Measurements from ENCODE around the gene SRSF10.
"Not testable (repeated sequence)": the region's sequence is repeated elsewhere in the genome, so short reads cannot be mapped to it uniquely, and the experiment has no call there.

Gene SRSF10

GRCh38 chr1:23958040-23958809, 21.9 kb downstream of the SRSF10 start:
- DNase-seq = not testable (repeated sequence)

DNA sequence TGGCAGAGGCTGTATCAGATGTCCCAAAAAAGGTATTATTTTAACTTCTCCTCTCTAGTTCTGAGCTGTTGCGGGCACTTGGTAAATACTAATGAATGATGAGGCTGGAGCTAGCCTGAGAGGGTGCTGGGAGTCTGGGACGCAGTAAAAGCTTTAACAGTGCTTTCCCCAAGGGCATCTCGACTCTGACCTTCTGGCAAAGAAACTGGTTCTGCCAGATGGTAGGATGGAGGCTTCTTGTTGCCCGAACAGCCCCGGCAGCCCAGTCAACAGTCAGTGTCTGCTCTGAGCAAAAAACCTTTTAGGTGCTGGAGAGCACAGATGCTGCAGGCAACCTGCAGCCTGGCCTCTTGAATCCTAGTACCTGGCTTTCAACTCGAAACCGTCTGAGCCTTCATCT, 23.0 kb downstream of the SRSF10 start:
- no peak for DNase-seq

DNA sequence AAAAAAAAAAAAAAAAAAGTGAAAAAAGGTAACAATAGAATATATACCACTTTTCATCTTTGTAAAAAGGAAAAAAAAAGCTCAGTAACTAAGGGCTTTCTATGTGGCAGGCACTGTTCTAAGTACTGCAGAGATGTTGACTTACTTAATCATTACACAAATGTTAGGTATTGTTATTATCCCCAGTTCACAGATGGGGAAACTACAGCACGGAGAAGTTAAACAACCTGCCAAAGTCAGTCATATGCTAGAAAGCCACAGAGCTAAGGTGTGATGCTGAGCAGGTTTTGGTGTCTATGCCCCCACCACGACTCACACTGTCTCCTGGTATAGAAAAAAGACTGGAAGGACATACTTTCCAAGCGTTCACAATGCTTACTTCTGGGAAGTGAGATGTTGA, 27.1 kb downstream of the SRSF10 start:
- no peak for DNase-seq

GRCh38 chr1:23947366-23947765, 32.8 kb downstream of the SRSF10 start:
- DNase-seq = no peak

GRCh38 chr1:23936481-23937176, 43.5 kb downstream of the SRSF10 start:
- DNase-seq = no peak

DNA sequence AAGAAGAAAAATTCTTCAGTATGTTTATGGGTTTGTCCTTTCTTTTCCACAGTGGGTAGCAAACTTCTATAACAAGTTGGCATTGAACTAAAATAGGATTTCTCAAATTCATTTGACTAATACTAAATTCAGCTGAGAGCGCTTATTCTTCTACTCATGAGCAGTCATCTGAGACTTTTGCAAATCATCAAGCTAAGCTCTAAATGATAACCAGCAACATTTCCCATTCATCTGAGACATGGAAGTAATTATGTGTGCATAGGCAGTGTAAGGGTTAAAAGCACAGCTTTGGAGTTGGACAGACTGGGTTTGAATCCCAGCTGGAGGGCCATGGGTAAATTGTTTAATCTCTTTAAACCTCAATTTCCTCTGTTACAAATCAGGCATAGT, 48.6 kb downstream of the SRSF10 start:
- DNase-seq = no peak

DNA sequence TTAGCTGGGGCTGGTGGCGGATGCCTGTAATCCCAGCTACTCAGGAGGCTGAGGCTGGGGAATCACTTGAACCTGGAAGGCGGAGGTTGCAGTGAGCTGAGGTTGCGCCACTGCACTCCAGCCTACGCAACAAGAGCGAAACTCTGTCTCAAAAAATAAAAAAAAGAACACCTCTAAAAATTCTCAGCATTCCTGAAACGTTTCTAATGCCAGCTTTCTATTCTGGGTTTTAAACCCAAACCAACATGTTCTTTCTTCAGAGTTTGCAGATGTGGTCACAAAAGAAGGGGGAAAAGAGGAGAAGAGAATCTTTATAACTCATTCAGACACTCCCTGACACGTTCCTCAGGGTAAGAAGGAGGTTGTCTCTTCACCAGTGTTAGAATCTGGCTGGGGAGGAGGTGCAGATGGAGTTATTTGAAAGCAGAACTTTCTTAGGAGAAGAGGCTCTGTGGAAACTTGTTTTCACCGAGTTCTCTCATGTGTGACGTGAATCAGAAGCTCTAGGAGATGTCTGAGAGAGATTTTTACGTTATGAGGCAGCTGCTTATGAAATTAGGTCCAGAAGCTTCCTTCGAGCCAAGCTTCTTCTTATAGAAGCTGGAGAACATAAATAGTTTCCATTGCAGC, 49.2 kb downstream of the SRSF10 start:
- no peak for DNase-seq

- DNase-seq = no peak
These were observed 49.9 kb downstream of the SRSF10 start for GRCh38 chr1:23930270-23930669.

DNA sequence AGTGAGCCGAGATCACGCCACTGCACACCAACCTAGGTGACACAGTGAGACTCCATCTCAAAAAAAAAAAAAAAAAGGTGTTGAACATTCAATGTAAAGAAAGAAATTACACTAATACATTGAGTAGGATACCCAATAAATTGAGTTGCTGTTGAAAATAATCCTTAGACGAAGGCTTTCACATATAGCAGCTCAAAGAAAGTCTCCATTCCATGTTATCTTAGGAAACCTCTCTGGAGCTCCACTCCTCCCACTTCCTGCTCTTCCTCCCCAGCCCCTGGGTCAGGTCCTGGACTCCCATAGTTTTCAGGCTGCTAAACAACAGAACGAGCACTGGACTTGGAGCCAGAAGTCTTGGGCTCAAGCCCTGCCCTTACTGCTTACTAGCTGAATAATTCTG, 51.3 kb downstream of the SRSF10 start:
- no peak for DNase-seq

- DNase-seq = no peak
These were observed 53.0 kb downstream of the SRSF10 start for GRCh38 chr1:23927097-23927496.

DNA sequence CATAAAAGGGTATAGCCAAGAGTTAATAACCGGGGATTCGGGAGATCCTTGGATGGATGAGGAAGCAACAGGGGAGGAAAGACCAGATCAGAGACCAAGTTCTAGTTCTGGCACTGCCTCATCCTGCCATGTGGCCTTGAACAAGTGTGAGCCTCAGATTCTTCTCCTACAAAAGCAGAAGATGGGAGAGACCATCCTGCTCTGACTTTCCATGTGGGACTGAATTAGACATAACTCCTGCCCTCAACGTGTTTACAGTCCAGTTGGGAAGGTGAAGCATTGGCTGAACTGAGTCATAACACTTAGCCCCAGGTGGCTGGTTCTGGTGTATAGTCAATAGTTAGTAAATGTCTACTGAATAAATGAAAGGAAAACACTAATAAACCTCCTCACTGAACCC, 54.8 kb downstream of the SRSF10 start:
- no peak for DNase-seq

DNA sequence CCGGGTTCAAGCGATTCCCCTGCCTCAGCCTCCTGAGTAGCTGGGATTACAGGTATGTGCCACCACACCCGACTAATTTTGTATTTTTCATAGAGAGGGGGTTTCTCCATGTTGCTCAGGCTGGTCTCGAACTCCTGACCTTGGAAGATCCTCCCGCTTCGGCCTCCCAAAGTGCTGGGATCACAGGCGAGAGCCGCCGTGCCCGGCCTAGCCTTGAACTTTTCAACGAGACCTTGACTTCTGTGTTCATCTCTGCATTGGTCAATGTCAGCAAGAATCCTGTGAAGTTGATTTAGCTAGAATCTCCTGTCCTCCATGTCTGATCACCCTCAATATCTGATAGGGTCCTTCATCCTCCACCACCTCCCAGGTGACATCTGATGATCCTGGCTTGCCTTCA, 55.5 kb downstream of the SRSF10 start:
- no peak for DNase-seq

- DNase-seq = no peak
These were observed 56.3 kb downstream of the SRSF10 start for GRCh38 chr1:23923592-23924499.

DNA sequence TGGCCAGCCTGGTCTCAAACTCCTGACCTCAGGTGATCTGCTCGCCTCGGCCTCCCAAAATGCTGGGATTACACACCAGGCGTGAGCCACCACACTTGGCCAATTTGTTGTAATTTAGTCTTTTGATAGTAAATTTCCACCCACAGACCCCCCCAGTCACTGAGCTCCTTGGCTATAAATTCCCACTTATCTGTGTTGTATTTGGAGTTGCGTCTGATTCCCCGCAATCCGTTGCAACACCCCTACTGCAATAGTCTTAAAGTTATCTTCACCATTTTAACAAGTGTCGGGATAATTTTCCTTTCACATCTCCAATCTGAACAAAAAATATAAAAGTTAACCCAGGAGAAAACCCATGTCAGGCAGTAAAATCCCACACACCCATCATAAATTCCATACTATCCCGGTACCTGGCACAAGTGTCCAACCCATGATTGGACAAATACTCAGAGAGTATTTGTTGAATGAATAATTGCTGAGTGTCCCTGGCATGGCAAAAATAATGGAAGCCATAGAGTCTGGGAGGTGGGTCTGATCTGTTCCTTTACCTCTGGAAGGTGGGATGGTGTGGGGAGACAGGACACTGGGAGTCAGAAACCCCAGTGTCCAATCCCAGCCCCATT, 57.7 kb downstream of the SRSF10 start:
- DNase-seq = no peak

DNA sequence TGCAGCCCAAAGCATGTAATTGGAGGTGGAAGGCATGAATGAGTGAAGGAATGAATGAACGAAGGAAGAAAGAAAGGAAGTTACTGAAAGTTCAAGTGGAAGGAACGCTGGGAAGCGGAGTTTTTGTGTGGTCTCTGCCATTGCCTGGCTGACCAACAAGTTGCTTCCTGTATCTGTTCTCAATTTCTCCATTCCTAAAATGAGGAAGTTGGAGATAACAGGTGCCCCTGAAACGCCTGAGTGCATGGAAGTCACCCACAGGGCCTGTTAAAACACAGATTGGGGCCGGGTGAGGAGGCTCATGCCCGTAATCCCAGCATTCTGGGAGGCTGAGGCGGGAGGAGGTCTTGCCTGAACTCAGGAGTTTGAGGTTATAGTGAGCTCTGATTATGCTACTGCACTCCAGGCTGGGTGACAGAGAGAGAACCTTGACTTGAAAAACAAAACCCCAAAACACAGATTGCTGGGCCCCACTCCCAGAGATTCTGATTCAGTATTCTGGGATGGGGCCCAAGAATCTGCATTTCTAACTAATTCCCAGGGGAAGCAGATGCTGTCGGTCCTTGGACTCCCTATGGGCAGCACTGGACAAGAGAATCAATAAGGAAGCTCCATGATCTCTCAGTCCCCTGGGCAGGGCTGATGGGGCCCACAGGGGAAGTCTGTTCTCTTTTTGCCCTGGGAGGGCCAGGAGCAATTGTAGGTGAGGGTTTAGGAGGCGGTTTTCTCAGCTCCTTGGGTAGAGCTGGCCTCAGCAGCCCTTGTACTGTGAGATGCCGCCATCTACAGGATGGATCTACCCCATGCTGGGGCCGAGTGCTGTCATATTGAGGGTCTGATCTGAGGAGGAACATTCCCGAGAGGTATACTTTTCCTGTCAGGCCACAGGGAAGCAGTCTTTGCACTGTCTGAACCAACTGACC, 63.7 kb downstream of the SRSF10 start:
- peak; percentile 77 for DNase-seq

DNA sequence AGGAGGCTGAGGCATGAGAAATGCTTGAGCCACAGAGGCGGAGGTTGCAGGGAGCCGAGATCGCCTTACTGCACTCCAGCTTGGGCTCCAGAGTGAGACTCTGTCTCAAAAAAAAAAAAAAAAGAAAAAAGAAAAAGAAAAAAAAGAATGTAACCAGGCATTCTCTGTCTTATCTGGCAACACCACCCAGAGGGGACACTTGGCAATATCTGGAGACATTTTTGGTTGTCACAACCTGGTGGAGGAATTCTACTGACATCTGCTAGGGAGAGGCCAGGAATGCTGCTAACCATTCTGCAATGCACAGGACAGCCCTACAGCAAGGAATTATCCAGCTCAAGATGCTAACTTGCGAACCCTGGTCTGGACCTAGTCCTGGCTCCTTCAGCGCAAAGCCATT, 64.7 kb downstream of the SRSF10 start:
- DNase-seq = no peak

DNA sequence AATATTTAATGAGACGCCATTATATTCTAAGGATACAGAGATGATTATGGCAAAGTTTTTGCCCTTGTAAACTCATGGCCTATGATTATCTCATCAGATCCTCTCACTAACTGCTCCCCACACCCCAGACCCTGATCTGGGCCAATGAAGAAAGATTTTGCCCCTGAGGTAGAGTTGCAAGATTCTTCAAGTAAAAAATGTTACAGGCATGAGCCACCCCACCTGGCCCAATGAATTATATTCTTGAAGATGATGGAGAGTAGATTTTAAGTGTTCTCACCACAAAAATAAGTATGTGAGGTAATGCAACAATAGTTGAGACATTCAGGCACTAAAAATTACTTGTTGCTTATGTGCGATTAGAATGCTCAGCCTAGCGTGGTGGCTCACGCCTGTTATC, 65.2 kb downstream of the SRSF10 start:
- no peak for DNase-seq

All from CD4-positive, alpha-beta T cell treated with Interferon gamma for 1 hour (primary cell).